HCT116 (cell line): ENCODE data around the gene ADAMTS14.
"Not testable (repeated sequence)": the region's sequence is repeated elsewhere in the genome, so short reads cannot be mapped to it uniquely, and the experiment has no call there.

ENCODE experiments used
- CEBPB ChIP-seq: IDR thresholded peaks from 2 replicates; pipeline ENCODE4 v1.6.1; 2012; ENCODE audit warnings: low read depth
- CTCF ChIP-seq, 3 experiments: fragments of 200-600 bp in 1 of 3; sonication (generic) in 1 of 3; IDR thresholded peaks in 2 of 3; conservative IDR thresholded peaks in 1 of 3; 2 replicates each; pipeline ENCODE4 v1.5.1; 2012 to 2017; ENCODE audit warnings: low read depth in 2 of 3, low read length in 2 of 3, antibody characterized with exemption in 1 of 3, borderline replicate concordance in 1 of 3, control low read depth in 1 of 3, mild to moderate bottlenecking in 1 of 3, mixed read lengths in 1 of 3, mixed run types in 1 of 3, moderate library complexity in 1 of 3; ENCODE audit not compliant: insufficient read depth in 1 of 3
- EZH2 ChIP-seq: fragments of 200-600 bp; sonication (generic); IDR thresholded peaks from 2 replicates; pipeline ENCODE4 v1.6.1; 2017; ENCODE audit warnings: antibody characterized with exemption, mixed run types
- JUND ChIP-seq: IDR thresholded peaks from 2 replicates; pipeline ENCODE4 v1.6.1; 2012
- MAX ChIP-seq: IDR thresholded peaks from 2 replicates; pipeline ENCODE4 v1.6.1; 2012
- POLR2A ChIP-seq: IDR thresholded peaks from 2 replicates; pipeline ENCODE4 v1.7.0; 2011; ENCODE audit warnings: borderline replicate concordance; ENCODE audit not compliant: insufficient read depth, insufficient read length; ENCODE audit errors: extremely low read depth
- POLR2AphosphoS5 ChIP-seq: IDR thresholded peaks from 2 replicates; pipeline ENCODE4 v1.6.1; 2011; ENCODE audit warnings: mild to moderate bottlenecking, low read depth, low read length, moderate library complexity
- RAD21 ChIP-seq: IDR thresholded peaks from 2 replicates; pipeline ENCODE4 v1.6.1; 2012; ENCODE audit warnings: low read depth, mild to moderate bottlenecking
- SP1 ChIP-seq: IDR thresholded peaks from 2 replicates; pipeline ENCODE4 v1.6.1; 2012; ENCODE audit warnings: low read depth
- SRF ChIP-seq: IDR thresholded peaks from 2 replicates; pipeline ENCODE4 v1.6.1; 2012; ENCODE audit warnings: low read depth
- YY1 ChIP-seq: IDR thresholded peaks from 2 replicates; pipeline ENCODE4 v1.6.1; 2011; ENCODE audit warnings: low read length, low read depth, moderate library complexity, mild to moderate bottlenecking; ENCODE audit not compliant: insufficient replicate concordance; ENCODE audit errors: extremely low read depth
- TF ChIP-seq, protein P1 (sequence below): IDR thresholded peaks from 2 replicates; pipeline ENCODE4 v1.6.1; 2012; ENCODE audit warnings: low read depth

DNA sequence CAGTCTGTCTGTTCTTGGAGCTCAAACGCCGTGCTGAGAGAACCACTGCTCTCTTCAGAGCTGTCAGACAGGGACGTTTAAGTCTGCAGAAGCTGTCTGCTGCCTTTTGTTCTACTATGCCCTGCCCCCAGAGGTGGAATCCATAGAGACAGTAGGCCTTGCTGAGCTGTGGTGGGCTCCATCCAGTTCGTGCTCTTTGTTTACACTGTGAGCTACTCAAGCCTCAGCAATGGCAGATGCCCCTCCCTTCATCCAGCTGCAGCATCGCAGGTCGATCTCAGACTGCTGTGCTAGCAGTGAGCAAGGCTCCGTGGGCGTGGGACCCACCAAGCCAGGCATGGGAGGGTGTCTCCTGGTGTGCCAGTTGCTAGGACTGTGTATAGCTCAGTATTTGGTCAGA is 27.3 kb upstream of the ADAMTS14 start:
- TF ChIP-seq SRF; SP1; POLR2AphosphoS5; CTCF (IDR thresholded peaks at IDR 0.05 in 2 of 3, conservative IDR thresholded peaks at IDR 0.05 in 1 of 3; ENCODE audit: borderline replicate concordance in 1 of 3, insufficient read depth in 1 of 3, low read depth in 2 of 3, low read length in 2 of 3); CEBPB; POLR2A; MAX; YY1; EZH2; RAD21; JUND: not testable (repeated sequence)
- TF ChIP-seq, protein P1, sequence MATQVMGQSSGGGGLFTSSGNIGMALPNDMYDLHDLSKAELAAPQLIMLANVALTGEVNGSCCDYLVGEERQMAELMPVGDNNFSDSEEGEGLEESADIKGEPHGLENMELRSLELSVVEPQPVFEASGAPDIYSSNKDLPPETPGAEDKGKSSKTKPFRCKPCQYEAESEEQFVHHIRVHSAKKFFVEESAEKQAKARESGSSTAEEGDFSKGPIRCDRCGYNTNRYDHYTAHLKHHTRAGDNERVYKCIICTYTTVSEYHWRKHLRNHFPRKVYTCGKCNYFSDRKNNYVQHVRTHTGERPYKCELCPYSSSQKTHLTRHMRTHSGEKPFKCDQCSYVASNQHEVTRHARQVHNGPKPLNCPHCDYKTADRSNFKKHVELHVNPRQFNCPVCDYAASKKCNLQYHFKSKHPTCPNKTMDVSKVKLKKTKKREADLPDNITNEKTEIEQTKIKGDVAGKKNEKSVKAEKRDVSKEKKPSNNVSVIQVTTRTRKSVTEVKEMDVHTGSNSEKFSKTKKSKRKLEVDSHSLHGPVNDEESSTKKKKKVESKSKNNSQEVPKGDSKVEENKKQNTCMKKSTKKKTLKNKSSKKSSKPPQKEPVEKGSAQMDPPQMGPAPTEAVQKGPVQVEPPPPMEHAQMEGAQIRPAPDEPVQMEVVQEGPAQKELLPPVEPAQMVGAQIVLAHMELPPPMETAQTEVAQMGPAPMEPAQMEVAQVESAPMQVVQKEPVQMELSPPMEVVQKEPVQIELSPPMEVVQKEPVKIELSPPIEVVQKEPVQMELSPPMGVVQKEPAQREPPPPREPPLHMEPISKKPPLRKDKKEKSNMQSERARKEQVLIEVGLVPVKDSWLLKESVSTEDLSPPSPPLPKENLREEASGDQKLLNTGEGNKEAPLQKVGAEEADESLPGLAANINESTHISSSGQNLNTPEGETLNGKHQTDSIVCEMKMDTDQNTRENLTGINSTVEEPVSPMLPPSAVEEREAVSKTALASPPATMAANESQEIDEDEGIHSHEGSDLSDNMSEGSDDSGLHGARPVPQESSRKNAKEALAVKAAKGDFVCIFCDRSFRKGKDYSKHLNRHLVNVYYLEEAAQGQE: not testable (repeated sequence)
